Measurements from ENCODE around the gene IRAG1.

IRAG1 gene, protein sequence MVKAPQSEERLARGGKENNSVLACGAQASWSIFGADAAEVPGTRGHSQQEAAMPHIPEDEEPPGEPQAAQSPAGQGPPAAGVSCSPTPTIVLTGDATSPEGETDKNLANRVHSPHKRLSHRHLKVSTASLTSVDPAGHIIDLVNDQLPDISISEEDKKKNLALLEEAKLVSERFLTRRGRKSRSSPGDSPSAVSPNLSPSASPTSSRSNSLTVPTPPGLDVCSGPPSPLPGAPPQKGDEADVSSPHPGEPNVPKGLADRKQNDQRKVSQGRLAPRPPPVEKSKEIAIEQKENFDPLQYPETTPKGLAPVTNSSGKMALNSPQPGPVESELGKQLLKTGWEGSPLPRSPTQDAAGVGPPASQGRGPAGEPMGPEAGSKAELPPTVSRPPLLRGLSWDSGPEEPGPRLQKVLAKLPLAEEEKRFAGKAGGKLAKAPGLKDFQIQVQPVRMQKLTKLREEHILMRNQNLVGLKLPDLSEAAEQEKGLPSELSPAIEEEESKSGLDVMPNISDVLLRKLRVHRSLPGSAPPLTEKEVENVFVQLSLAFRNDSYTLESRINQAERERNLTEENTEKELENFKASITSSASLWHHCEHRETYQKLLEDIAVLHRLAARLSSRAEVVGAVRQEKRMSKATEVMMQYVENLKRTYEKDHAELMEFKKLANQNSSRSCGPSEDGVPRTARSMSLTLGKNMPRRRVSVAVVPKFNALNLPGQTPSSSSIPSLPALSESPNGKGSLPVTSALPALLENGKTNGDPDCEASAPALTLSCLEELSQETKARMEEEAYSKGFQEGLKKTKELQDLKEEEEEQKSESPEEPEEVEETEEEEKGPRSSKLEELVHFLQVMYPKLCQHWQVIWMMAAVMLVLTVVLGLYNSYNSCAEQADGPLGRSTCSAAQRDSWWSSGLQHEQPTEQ

DNA sequence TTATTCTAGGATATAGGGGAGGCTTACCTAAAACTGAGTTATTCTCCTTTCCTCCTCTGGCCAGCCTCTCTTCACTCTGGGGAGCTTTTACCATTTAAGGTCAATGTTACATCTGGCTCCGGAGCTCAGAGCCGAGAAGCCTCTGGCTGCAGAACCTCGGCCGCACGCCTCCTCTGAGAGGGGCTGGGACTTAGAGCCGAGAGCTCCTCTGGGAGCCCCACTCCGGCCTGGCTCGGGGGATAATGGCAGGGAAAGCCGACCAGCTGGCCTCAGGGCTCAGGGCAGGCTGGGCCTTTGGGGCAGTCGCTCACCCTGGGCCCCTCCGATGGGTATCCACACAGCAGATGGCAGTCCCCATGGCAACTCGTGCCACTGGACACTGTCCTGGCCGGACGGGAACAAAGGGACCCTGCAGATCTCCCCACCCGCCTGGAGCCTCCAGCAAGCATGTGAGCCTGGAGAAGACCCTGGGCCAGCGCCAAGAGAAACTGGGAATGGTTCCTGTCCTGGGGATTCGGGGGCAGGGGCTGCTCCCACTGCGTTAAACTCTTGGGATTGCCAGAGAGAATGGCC, at the start of gene IRAG1:
Gene IRAG1 (minus strand): TSS at position 247 of the 573 bp plus-strand sequence. CDS start 153 bp downstream, at position 94.
- DNase-seq (ENCODE audit: low spot score) = no peak

DNA sequence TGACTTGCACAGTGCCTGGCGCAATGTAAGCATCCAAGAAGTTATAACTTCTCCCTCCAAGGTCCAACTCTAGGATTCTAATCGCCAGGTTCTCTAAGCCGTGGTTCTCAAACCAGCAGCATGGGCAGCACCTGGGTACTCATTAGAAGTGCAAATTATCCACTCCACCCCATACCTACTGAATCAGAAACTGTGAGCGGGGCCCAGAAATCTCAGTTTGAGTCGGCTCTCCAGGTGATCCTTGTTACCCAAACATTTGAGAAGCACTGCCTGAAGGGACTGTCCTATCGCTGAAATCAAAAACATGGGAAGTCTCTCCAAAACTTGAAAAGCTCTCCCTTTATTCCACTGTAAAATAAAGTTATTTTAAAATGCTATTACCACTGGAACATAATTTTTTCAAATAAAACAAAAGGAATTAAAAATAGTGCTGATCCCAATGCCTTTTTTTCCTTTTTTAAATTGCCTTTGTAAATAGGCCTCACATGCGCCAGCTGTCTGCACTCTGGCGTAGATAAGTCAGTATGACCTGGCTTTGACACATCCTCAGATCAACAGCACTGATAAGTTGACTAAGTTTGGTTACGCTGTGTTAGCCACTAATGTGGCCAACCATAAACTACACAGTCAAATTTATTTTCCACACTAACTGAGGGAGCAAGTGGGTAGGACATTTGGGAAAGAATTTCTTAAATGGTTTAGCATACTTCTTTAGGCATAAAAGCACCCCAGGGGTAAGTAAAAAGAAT, 49.1 kb upstream of the IRAG1 start:
- DNase-seq (ENCODE audit: low spot score) = peak; percentile 90

DNA sequence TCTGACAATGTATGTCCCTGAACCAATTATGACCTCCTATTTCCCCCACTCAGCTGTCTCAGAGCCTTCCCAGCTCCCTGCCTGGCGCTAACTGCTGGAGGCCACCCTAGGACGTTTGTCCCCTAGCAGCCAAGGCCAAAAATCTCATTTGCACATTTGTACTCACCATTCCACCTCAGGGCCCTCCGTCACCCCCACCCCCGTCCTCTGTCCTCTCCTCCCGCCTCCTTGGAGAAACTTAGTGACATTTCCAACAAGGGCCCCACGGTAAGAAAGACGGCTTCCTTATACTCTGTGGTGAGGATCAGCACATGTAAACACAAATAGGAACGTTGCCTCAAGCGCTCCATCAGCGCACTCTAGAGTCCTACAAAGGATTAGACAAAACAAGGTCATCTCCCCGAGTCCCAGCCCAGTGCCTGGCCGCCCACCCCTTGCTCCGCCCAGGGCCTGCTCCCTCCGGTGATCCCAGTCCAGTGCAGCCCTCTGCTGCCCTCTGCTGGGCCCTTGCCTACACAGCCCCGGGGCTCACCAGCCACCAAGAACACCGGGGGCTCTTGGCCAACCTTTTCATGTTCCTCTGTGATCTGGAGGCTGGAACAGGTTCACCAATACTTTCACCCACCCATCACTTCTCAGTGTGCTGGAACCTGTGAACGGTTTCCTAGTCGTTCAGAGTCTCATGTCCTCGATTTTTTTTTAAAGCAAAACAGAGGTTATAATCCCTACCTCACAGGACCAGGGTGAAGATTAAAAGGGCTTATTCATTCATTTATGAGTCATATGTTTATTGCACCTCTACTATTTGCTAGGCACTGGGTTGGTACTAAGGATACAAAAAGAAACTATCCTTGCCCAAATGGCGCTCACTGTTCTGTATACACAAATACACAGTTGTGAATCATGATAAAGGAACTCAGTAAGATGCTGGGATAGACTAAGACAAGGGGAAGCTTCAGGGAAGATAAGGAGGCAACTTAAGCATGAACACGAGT, 42.2 kb upstream of the IRAG1 start:
- peak; percentile 96 for DNase-seq (ENCODE audit: low spot score)

DNA sequence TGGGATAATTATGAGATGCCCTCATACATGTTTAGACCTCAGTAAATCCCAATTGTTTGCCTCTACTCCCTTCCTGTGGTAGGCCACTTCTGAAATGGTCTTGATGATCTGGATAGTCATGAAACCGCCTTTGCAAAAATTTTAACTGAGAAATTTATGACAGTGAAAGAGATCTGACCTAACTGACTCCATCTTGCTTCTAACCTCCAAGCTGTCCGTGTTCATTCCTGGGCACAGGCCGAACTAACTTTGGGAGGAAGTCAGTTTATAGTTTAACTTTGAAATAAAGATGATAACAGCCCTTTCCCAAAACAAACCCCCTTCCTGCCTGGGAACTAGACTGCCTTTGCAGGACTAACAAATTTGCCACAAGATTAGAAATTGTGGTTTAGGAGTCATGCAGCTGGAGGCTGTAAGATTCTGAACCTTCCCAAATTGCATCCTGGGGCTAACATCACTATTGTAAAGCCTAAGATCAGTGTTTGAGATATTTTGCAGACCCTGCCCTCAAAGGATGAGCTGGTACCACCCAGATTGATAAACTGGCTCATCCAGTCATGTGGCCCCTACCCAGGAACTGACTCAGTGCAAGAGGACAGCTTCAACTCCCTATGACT, 37.6 kb upstream of the IRAG1 start:
- DNase-seq (ENCODE audit: low spot score) = no peak

DNA sequence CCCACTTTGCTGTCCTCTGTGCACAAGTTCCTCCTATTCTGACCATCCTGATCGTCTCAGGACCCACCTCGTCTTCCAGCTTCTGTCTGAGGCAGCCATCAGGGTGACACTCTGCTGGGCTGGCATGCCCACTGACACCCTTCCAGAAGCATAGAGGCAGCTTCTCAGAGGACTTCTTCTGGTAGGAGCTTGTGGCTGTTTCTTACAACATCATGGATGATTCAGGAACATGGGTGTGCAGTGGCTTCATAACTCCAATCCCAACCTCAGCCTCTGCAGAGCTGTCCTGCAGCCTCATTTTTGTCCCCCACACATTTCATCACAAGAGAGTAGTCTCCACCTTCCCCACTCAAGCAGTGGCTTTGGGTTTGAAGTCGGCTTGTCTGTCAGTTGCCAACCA, 36.6 kb upstream of the IRAG1 start:
- DNase-seq (ENCODE audit: low spot score) = no peak

DNA sequence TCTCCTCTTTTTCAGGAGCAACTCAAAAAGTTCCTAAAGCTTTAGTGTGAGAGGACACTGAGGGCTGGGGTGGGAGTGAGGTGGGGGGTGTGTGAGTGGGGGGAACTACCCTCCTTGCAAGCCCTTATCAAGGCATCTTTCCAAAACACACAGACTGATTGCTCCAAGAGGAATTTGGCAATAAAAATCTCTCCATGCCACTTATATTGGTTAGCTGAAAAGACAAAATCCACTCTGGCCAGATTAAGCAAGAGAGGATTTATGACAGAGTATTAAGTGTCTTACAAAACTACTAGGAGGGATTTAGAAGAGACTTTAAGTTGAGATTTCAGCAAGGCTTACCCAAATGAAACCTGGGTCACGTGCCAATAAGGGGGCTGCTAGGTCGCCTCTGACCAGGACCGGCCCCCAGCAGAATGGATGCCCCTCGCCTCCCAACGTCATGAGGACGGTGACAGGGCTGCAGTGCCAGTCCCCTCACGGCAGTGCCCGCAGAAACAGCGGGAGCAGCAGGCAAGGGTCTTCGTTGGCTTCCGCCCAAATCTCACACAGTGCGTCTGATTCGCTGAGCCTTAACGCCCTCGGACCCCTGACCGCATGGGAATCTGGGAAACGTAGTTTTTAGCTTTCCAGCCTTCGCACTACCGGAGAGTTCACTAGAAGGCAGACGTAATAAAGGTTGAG, 35.4 kb upstream of the IRAG1 start:
- no peak for DNase-seq (ENCODE audit: low spot score)

DNA sequence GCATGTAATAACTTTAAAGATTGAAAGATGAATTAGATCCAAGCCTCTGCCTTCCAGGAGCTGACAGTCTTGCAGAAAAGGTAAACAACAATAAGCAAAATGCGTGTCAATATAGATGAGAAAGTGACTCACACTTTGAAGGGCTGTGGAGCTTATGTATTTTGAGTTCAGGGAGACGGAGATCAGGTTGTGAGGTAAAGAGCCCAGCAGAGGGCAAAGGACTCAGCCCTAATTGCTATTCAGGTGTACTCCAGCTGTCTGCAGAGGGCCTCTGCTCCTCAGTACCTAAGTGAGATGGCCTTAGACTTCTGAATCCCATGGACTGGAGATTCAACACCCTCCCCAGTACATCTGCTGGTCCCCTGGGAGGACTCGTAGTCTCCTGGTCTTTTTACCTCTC, 34.6 kb upstream of the IRAG1 start:
- no peak for DNase-seq (ENCODE audit: low spot score)

DNA sequence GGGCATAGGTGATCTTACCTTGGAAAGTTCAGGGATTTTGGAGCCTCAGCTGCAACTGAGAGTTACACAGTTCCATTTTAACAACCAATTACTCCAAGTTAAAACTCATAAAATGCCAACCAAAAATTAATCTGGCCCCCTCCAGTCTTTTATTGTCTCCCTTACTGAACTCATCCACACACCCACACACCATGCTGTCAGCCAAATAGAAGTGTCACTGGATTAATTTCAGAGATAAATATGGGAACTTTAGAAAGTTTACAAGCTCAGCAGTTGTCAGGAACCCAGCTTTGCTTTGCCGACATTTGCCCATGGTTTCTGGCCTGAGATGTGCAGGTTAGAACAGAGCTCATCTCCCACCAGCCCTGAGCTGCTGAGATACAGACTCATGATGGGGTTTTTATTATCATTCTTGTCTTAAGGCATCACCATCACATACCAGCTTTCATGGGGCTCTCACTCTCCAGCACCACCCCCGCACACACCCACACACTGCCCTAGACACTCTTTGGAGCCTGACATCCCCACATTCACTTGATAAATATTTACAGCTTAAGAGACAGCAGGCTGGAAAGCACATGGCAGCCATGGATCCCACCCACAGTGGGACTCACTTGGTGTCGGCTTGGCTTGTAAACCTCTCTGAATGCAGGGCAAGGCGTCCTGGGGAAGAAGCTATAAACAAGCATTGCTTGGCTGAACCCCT, 33.7 kb upstream of the IRAG1 start:
- no peak for DNase-seq (ENCODE audit: low spot score)

DNA sequence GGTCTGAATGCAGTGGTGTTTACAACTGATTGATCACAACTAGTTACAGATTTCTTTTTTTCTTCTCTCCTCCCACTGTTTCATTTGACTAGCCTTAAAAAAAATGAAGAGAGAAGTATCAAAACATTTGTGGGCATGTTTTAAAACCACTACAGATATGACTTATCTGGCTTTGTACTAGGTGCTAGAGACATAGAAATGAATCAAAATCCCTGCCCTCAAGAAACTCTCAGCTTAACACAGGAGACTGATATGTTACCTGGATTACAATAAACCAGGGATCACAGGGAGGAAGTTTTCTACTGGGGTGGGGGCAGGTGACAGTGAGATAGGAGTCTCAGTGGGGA, 32.3 kb upstream of the IRAG1 start:
- DNase-seq (ENCODE audit: low spot score) = no peak

DNA sequence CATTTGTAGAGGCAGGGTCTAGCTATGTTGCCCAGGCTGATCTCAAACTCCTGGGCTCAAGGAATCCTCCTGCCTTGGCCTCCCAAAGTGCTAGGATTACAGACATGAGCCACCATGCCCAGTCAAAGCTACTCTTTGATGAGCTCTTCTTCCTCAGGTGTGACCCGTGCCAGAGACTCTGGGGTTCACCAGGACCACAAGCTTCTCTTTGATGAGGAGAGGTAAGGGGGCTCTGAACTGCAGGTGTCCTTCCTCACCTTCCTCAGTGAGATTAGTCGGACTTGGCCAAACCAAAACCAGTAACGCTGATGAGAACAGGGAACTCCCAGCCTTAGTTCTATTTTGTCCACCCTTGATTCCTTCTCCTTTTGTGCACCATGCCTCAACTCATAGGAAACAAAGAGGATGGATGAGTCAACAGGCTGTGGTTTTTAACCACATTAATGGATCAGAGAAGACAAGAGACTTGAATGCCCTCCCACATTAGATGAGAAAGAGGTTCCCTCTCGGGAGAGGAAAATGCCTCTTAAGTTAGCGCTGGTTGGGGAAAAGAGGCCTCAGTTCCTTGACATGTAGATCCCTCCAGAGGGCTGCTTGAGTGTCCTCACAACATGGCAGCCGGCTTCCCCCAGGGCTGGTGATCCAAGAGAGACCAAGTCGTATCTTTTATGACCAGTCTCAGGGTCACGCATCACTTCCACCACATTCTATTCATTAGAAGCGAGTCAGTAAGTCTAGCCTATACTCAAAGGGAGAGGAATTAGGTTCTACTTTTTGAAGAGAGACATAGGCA, 31.8 kb upstream of the IRAG1 start:
- peak; percentile 22 for DNase-seq (ENCODE audit: low spot score)

DNA sequence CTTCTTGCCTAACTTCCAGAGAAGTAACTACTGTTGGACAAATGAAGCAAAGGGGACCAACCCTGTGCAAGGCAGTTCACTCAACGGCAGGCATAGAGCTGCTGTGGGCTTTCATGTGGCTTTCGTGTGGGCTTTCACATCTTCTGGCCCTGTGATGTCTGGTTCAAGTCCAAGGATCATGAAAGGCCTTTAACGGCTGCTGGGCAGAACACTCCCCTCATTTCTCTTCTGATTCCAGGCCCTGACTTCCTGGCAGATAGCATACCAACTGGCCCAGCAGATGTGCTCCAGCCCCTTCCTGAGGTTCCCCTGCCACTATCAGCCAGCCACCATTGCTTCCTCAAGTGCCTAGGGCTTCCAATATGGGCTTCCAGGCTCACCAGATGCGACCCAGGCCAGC, 28.8 kb upstream of the IRAG1 start:
- DNase-seq (ENCODE audit: low spot score) = no peak

DNA sequence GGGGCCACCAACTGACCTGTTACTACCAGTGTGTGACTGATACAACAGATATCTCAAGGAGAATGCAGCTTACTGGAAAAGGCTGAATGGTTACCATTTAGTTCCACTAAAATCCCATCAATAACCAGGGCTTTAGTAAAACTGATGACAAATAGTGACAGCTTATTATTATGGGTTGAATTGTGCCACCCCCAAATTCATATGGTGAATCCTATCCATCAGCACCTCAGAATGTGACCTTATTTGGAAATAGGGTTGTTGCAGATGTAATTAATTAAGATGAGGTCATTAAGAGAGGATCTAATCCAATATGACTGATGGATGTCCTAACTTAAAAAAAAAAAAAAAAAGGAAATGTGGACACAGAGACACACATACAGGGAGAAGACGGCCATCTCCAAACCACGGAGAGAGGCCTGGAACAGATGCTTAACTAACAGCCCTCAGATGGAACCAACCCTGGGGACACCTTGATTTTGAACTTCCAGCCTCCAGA, 27.4 kb upstream of the IRAG1 start:
- DNase-seq (ENCODE audit: low spot score) = no peak

DNA sequence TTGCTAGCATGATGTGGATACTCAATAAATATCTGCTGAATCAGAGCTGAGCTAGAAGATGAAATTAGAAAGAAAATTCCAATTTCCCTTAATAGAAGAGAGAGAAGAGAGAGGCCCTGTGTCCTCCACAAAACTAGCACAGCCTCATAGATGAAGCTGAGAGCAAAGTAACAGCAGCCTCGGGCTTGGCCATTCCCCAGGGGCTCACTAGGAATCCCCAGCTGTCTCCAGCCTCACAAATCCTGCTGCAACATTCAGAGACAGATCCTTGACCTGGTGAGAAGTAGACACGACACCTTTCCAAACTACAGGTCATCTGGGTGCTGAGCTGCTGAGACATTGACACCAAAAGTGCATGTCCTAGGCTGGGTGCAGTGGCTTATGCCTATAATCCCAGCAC, 26.1 kb upstream of the IRAG1 start:
- DNase-seq (ENCODE audit: low spot score) = no peak

DNA sequence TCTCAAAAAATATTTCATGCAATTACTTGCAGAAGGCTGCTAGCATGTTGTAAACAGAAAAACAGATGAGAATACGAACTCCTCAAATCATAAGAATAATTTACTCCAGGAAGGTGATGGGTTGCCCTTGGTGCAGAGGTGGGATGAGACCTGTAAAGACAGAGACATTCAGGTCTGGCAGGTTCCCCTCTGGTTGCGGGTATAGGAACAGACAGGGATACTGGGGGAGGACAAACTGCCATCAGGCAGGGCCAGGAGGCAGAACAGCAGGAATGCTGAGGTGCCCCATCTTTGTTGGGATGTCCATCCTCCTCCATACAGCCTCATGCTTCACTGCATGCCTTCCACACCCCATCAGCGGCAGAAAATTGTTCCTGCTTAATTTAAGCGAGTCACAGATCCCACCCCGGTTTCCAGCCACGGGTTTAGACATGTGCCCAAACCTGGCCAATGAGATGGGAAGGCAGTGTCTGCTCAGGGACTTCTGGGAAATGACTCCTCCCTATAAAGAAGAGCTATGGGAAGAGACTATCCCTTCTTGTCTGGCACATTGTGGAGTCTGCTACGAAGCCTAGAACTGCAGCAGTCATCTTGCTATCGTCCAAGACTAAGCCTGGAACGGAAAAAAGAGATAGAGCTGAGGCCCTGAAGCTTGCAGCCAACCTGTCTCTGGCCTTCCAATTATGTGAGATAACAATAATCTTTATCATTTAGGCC, 23.1 kb upstream of the IRAG1 start:
- DNase-seq (ENCODE audit: low spot score) = no peak

DNA sequence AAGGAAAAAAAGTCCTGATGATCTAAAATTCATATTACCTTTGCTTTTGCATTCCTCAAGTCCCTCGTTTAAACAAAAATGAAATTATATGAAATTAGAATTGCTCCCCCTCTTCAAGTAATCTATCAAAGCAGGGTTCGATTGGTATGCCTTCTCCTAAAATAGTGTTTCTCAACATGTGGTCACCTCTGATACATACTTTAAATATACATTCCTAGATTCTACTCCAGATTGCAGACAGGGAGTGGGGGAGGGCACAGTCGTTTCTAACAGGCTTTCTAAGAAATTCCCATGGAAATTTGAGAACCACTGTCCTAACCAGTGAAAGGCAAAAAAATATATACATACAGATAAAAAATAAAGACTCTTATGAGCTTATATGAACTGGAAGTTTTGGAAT, 22.6 kb upstream of the IRAG1 start:
- no peak for DNase-seq (ENCODE audit: low spot score)

DNA sequence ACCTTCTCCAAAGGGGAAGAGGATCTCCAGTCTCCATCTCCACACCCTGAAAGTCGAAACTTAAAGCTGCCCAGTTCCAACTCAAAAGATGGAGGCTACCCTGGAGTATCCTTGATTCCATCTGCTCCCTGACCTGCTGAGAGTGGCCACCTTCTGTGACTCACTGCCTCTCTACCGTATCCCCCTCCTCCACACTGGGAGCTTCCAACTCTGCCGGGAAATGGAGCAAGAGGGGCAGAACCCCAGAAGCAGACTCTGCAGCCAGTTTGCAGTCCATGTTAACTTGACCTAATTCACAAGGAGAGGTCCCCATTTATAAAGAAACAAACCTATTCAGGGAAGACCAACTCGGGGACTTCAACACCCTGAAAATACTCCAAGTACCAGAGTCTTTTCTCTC, 22.0 kb upstream of the IRAG1 start:
- no peak for DNase-seq (ENCODE audit: low spot score)

DNA sequence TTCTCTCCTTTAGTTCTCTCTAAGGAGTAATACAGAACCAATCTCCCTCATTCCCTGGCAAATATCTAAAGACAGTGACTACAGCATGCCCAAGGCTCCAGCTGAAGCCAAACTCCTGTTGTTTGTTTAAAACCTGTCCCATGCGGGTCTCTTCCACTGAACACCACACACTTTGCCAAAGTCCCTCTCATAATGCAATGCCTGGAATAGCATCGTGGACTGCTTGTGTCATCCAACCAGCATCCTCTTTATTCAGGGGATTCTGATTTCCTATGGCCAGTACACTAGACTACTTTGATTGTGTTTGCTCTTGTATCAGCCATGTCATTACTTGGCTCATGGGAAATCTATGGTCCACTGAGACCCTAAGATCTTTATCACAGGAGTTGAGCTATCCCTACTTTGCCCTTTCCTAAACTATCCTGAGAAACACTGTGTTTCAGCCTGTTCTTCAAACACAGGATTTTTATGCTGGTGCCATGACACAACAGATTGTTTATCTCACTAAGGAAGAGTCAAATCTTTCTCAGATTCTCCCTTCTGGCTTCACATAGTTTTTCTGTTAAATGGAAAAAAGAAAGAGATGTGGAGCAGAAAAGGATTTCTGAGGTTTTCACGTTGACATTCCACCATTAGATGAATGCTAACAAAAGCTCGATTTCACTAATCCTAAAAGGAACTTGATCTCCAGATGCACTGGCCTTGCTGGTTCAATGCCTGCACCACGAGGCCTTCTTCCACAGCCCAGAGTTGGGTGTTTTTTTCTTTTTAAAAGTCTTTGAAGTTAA, 15.9 kb upstream of the IRAG1 start:
- no peak for DNase-seq (ENCODE audit: low spot score)

Data from RKO (cell line).